KOPT-K1 (cell line): Measurements from ENCODE around the gene EGLN3.

Experiments used
- H3K27ac ChIP-seq: fragments of 200-600 bp; sonication (generic); 2 replicates; pipeline ENCODE4 v1.5.1; 2016; ENCODE audit warnings: antibody characterized with exemption, mild to moderate bottlenecking, low read depth, low read length; ENCODE audit not compliant: poor library complexity, severe bottlenecking
- H3K36me3 ChIP-seq: fragments of 200-600 bp; sonication (generic); 2 replicates; pipeline ENCODE4 v1.5.1; 2017; ENCODE audit warnings: antibody characterized with exemption, mild to moderate bottlenecking, low read length, moderate library complexity; ENCODE audit not compliant: insufficient read depth
- H3K9me3 ChIP-seq: fragments of 200-600 bp; sonication (generic); 2 replicates; pipeline ENCODE4 v1.5.1; 2017; ENCODE audit warnings: antibody characterized with exemption, low read length, mild to moderate bottlenecking; ENCODE audit not compliant: insufficient read depth, poor library complexity, severe bottlenecking

Gene EGLN3

GRCh38 chr14:33917661-33918060 lies 33.2 kb downstream of the EGLN3 start:
- Histone ChIP-seq H3K27ac (no peak overlapping the region), H3K9me3 (no peaks in the 10 kb centered on the region), H3K36me3 (no peaks in the 10 kb centered on the region)

GRCh38 chr14:33916663-33917565 lies 34.0 kb downstream of the EGLN3 start:
- Histone ChIP-seq H3K36me3 (no peaks in the 10 kb centered on the region), H3K9me3 (no peaks in the 10 kb centered on the region), H3K27ac (no peak overlapping the region)

GRCh38 chr14:33915682-33916081 lies 35.2 kb downstream of the EGLN3 start:
- Histone ChIP-seq H3K36me3 (no peaks in the 10 kb centered on the region), H3K9me3 (no peaks in the 10 kb centered on the region), H3K27ac (no peak overlapping the region)

- H3K36me3 ChIP-seq: no peaks in the 10 kb centered on the region
- no peak overlapping the region for H3K27ac ChIP-seq
- no peaks in the 10 kb centered on the region for H3K9me3 ChIP-seq
Observed at GRCh38 chr14:33914676-33915516, 36.0 kb downstream of the EGLN3 start.

- no peaks in the 10 kb centered on the region for H3K36me3 ChIP-seq
- no peak overlapping the region for H3K27ac ChIP-seq
- no peaks in the 10 kb centered on the region for H3K9me3 ChIP-seq
Observed at GRCh38 chr14:33911046-33911445, 39.8 kb downstream of the EGLN3 start.

GRCh38 chr14:33910435-33910834 lies 40.4 kb downstream of the EGLN3 start:
- H3K27ac ChIP-seq: no peak overlapping the region
- no peaks in the 10 kb centered on the region for H3K36me3 ChIP-seq
- no peaks in the 10 kb centered on the region for H3K9me3 ChIP-seq

GRCh38 chr14:33909380-33910084 lies 41.3 kb downstream of the EGLN3 start:
- Histone ChIP-seq H3K9me3 (no peaks in the 10 kb centered on the region), H3K27ac (no peak overlapping the region), H3K36me3 (no peaks in the 10 kb centered on the region)

- H3K27ac ChIP-seq: no peak overlapping the region
- H3K9me3 ChIP-seq: no peaks in the 10 kb centered on the region
- no peaks in the 10 kb centered on the region for H3K36me3 ChIP-seq
Observed at GRCh38 chr14:33908540-33909223, 42.2 kb downstream of the EGLN3 start.

GRCh38 chr14:33906968-33907367 lies 43.9 kb downstream of the EGLN3 start:
- peaks cover 5% of the 10 kb centered on the region for H3K9me3 ChIP-seq
- no peak overlapping the region for H3K27ac ChIP-seq
- H3K36me3 ChIP-seq: no peaks in the 10 kb centered on the region

- peaks cover 12% of the 10 kb centered on the region for H3K9me3 ChIP-seq
- H3K36me3 ChIP-seq: no peaks in the 10 kb centered on the region
- no peak overlapping the region for H3K27ac ChIP-seq
Observed at GRCh38 chr14:33904609-33905008, 46.3 kb downstream of the EGLN3 start.

- H3K9me3 ChIP-seq: peaks cover 12% of the 10 kb centered on the region
- no peaks in the 10 kb centered on the region for H3K36me3 ChIP-seq
- H3K27ac ChIP-seq: no peak overlapping the region
Observed at GRCh38 chr14:33903369-33903768, 47.5 kb downstream of the EGLN3 start.

- no peak overlapping the region for H3K27ac ChIP-seq
- no peaks in the 10 kb centered on the region for H3K36me3 ChIP-seq
- H3K9me3 ChIP-seq: peaks cover 12% of the 10 kb centered on the region
Observed at GRCh38 chr14:33902363-33902762, 48.5 kb downstream of the EGLN3 start.

GRCh38 chr14:33901426-33902155 lies 49.3 kb downstream of the EGLN3 start:
- Histone ChIP-seq H3K36me3 (no peaks in the 10 kb centered on the region), H3K9me3 (peaks cover 12% of the 10 kb centered on the region), H3K27ac (no peak overlapping the region)

GRCh38 chr14:33900706-33901105 lies 50.2 kb downstream of the EGLN3 start:
- peaks cover 12% of the 10 kb centered on the region for H3K9me3 ChIP-seq
- no peak overlapping the region for H3K27ac ChIP-seq

More at GRCh38 chr14:33900706-33901105, 50.2 kb downstream of the EGLN3 start:
- no peaks in the 10 kb centered on the region for H3K36me3 ChIP-seq
